Measurements from ENCODE around the gene AP1S3. TPM values are rescaled to one million over a fixed set of nuclear protein-coding genes. Genes with fewer than 3 reads are reported as not detected.

Gene AP1S3
- total and polyA plus RNA-seq, 2 of the 4 experiments (the other 2 are of a cell fraction): 2.5 to 4.1 TPM

DNA sequence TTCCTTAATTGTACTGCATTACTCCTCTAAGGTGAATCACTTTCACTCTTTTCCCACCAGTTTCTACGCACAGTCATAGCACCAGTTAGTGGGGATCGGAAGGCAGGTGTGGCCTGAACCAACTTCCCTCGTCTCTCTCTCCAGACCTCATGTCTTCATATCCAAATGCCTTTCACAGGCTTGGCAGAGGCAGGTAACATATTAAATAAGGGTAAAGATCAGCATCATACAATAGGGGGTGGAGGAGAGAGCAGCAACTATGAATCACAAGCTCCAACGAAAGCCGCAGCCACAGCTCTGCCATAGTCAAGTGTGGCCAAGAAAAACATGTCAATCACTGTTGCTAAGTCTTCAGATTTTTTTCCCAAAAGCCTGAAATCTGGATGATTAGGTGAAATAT, 40.3 kb downstream of the AP1S3 start:
- Histone ChIP-seq H2BK20ac (ENCODE audit: low read depth, low read length) (no peak overlapping the region), H3K4me1 (ENCODE audit: control insufficient read depth, insufficient read depth, low read length) (peaks cover 8% of the 10 kb centered on the region), H2AK5ac (ENCODE audit: low read depth, low read length) (peak overlapping the region; percentile 57; the same call in 1 of the 2 replicates), H4K20me1 (ENCODE audit: insufficient read depth, low read length) (no peaks in the 10 kb centered on the region), H3K27ac (ENCODE audit: insufficient read depth, low read length) (no peak overlapping the region), H3K56ac (ENCODE audit: extremely low read depth, insufficient read depth, low read length) (no peak overlapping the region), H4K8ac (ENCODE audit: low read depth in 2 of 2, low read length in 2 of 2) (no peak overlapping the region), H3K14ac (replicated peaks; ENCODE audit: low read depth, low read length) (no peak overlapping the region), H3K23ac (ENCODE audit: low read depth, low read length) (no peak overlapping the region), H4K91ac (ENCODE audit: insufficient read depth, low read depth, low read length) (no peak overlapping the region), H2BK120ac (ENCODE audit: low read depth, low read length) (no peak overlapping the region), H3K4me2 (ENCODE audit: low read depth, low read length) (no peak overlapping the region), H3K9me1 (ENCODE audit: insufficient read depth, low read length) (peaks cover 5% of the 10 kb centered on the region), H3K27me3 (ENCODE audit: control insufficient read depth, insufficient read depth, low read length) (no peaks in the 10 kb centered on the region), H2BK15ac (ENCODE audit: low read depth, low read length) (peak overlapping the region; percentile 64; the same call in 1 of the 3 replicates), H3K36me3 (ENCODE audit: control insufficient read depth, insufficient read depth, low read length) (no peaks in the 10 kb centered on the region), H3K79me1 (ENCODE audit: low read depth in 1 of 2, low read length in 2 of 2) (peaks cover 0 to 3% of the 10 kb centered on the region in 2 experiments; a peak in 1 of 4 replicates), H2BK5ac (ENCODE audit: low read depth, low read length, poor library complexity, severe bottlenecking) (no peak overlapping the region), H3K4me3 (ENCODE audit: insufficient read depth, low read depth, low read length) (no peak overlapping the region), H2AK9ac (replicated peaks; ENCODE audit: low read depth, low read length, poor library complexity) (no peak overlapping the region), H3K18ac (ENCODE audit: low read depth, low read length) (no peak overlapping the region), H3K9ac (ENCODE audit: low read depth, low read length) (no peak overlapping the region), H3K9me3 (ENCODE audit: control insufficient read depth, insufficient read depth, low read length) (no peaks in the 10 kb centered on the region), H2AFZ (replicated peaks; ENCODE audit: low read length, poor library complexity) (no peak overlapping the region), H3K4ac (ENCODE audit: low read depth, low read length) (0 out of 2 replicates have a peak overlapping the region, but pooled peaks have one; percentile 7), H4K5ac (ENCODE audit: low read depth, low read length) (no peak overlapping the region)
- in situ Hi-C loops (cut with MboI; ENCODE audit: low sequenced_read_pairs) (loop anchor here (5.0 to 25.0 kb wide), 3 partner anchors 105 to 822 kb away; no protein-coding TSS in a partner anchor), dilution Hi-C loops (cut with HindIII; ENCODE audit: low sequenced_read_pairs, unreplicated experiment) (no loop called here), intact Hi-C loops (cut with micrococcal nuclease) (loop anchor here (5.0 kb wide), 2 partner anchors 185 to 745 kb away; partner anchors contain the start of gene KCNE4)
- no CpG with 5 or more reads among the region's 5 CpGs for WGBS, 2 experiments (ENCODE audit: extremely low coverage in 2 of 2, insufficient read length in 1 of 2)
- TF ChIP-seq, protein P1, sequence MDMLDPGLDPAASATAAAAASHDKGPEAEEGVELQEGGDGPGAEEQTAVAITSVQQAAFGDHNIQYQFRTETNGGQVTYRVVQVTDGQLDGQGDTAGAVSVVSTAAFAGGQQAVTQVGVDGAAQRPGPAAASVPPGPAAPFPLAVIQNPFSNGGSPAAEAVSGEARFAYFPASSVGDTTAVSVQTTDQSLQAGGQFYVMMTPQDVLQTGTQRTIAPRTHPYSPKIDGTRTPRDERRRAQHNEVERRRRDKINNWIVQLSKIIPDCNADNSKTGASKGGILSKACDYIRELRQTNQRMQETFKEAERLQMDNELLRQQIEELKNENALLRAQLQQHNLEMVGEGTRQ (IDR thresholded peaks at IDR 0.05; ENCODE audit: low read depth, low read length): no peak
- no peak for TF ChIP-seq MXI1 (IDR thresholded peaks at IDR 0.05; ENCODE audit: borderline replicate concordance, low read depth, low read length)
- TF ChIP-seq RCOR1 (IDR thresholded peaks at IDR 0.05; ENCODE audit: insufficient replicate concordance, low read length): no peak
- TF ChIP-seq FOS (IDR thresholded peaks at IDR 0.05; ENCODE audit: low read depth, low read length): no peak
- TF ChIP-seq POLR2A (IDR thresholded peaks at IDR 0.05; ENCODE audit: low read depth, low read length): no peak
- no peak for TF ChIP-seq NFE2L2 (IDR thresholded peaks at IDR 0.05; ENCODE audit: low read depth, low read length)
- TF ChIP-seq RAD21 (IDR thresholded peaks at IDR 0.05; ENCODE audit: low read length): no peak
- no peak for TF ChIP-seq MAZ (IDR thresholded peaks at IDR 0.05; ENCODE audit: borderline replicate concordance, low read depth, low read length)
- no peak for TF ChIP-seq BHLHE40 (IDR thresholded peaks at IDR 0.05; ENCODE audit: low read depth, low read length)
- no peak for TF ChIP-seq SMC3 (IDR thresholded peaks at IDR 0.05; ENCODE audit: low read depth, low read length)
- ATAC-seq (ENCODE audit: low read depth) (no peak), DNase-seq (peak; percentile 34)
- CTCF ChIA-PET: interaction anchor here (0.8 to 2.6 kb wide), 8 partner anchors 13 to 825 kb away, joined by 3 to 8 read pairs (median 6); no protein-coding TSS in a partner anchor
- no TSS peak for BruUV-seq (replicated peaks)
- POLR2A ChIA-PET (ENCODE audit: unreplicated experiment): no interaction called here

All from IMR-90 (cell line).